SU-DHL-6 (cell line): ENCODE data around the gene RPL39L.
A peak's percentile ranks its signal among the peaks of the same experiment; 100 is the strongest.

Experiments used
- H2AFZ ChIP-seq: fragments of 200-600 bp; sonication (generic); 2 replicates; pipeline ENCODE4 v1.6.1; 2014; ENCODE audit warnings: low read depth, mild to moderate bottlenecking, moderate library complexity, mixed read lengths, antibody characterized with exemption, low read length; ENCODE audit not compliant: severe bottlenecking
- H3F3A ChIP-seq: fragments of 200-600 bp; shearing (Covaris generic); 2 replicates; pipeline ENCODE4 v1.6.0; 2016; ENCODE audit warnings: antibody characterized with exemption, mild to moderate bottlenecking; ENCODE audit not compliant: insufficient read depth
- H3K27ac ChIP-seq: fragments of 200-600 bp; sonication (generic); 2 replicates; pipeline ENCODE4 v1.5.1; 2016; ENCODE audit warnings: low read depth, mild to moderate bottlenecking, low read length, moderate library complexity, mixed read lengths
- H3K27me3 ChIP-seq: fragments of 200-600 bp; sonication (generic), shearing (Covaris generic); 2 replicates; pipeline ENCODE4 v1.6.0; 2014; ENCODE audit warnings: mild to moderate bottlenecking, low read length
- H3K36me3 ChIP-seq: fragments of 200-600 bp; sonication (generic); 2 replicates; pipeline ENCODE4 v1.6.1; 2014; ENCODE audit warnings: mild to moderate bottlenecking, low read length, mixed read lengths
- H3K4me2 ChIP-seq: fragments of 300-600, 200-600 bp; shearing (Covaris generic), sonication (generic); 2 replicates; pipeline ENCODE4 v1.6.0; 2014; ENCODE audit warnings: low read length, low read depth, mild to moderate bottlenecking; ENCODE audit not compliant: poor library complexity, severe bottlenecking
- H3K4me3 ChIP-seq: fragments of 200-600 bp; sonication (generic); 2 replicates; pipeline ENCODE4 v1.5.1; 2014; ENCODE audit warnings: antibody characterized with exemption, low read length, mild to moderate bottlenecking, mixed read lengths; ENCODE audit not compliant: insufficient read depth, poor library complexity, severe bottlenecking
- H3K79me2 ChIP-seq: fragments of 200-600 bp; sonication (generic); 2 replicates; pipeline ENCODE4 v1.6.1; 2014; ENCODE audit warnings: mild to moderate bottlenecking, low read length, moderate library complexity; ENCODE audit not compliant: insufficient read depth
- H3K9ac ChIP-seq: fragments of 200-600 bp; sonication (generic); 2 replicates; pipeline ENCODE4 v1.7.0; 2014; ENCODE audit warnings: mild to moderate bottlenecking, low read length
- H3K9me2 ChIP-seq: fragments of 200-600 bp; sonication (generic); replicated peaks from 2 replicates; pipeline ENCODE4 v1.6.1; 2014; ENCODE audit warnings: low read length; ENCODE audit not compliant: insufficient read depth
- H3K9me3 ChIP-seq: fragments of 200-600 bp; sonication (generic); 2 replicates; pipeline ENCODE4 v1.6.1; 2014; ENCODE audit warnings: low read length, mixed read lengths; ENCODE audit not compliant: insufficient read depth
- H4K20me1 ChIP-seq: fragments of 200-600 bp; sonication (generic); 2 replicates; pipeline ENCODE4 v1.6.1; 2014; ENCODE audit warnings: low read depth, mild to moderate bottlenecking, antibody characterized with exemption, low read length, moderate library complexity, mixed read lengths
- EZH2phosphoT487 ChIP-seq: fragments of 200-600 bp; sonication (generic), shearing (Covaris generic); conservative IDR thresholded peaks from 2 replicates; pipeline ENCODE4 v1.6.1; 2018; ENCODE audit warnings: mild to moderate bottlenecking, antibody characterized with exemption, low read length, moderate library complexity, mixed read lengths
- TF ChIP-seq, protein P1 (sequence below): fragments of 200-600 bp; sonication (generic); IDR thresholded peaks from one replicate; pipeline ENCODE4 v1.5.1; 2017; ENCODE audit warnings: antibody characterized with exemption, mild to moderate bottlenecking, low read length, moderate library complexity; ENCODE audit not compliant: insufficient read depth, poor library complexity, severe bottlenecking

RPL39L gene

DNA sequence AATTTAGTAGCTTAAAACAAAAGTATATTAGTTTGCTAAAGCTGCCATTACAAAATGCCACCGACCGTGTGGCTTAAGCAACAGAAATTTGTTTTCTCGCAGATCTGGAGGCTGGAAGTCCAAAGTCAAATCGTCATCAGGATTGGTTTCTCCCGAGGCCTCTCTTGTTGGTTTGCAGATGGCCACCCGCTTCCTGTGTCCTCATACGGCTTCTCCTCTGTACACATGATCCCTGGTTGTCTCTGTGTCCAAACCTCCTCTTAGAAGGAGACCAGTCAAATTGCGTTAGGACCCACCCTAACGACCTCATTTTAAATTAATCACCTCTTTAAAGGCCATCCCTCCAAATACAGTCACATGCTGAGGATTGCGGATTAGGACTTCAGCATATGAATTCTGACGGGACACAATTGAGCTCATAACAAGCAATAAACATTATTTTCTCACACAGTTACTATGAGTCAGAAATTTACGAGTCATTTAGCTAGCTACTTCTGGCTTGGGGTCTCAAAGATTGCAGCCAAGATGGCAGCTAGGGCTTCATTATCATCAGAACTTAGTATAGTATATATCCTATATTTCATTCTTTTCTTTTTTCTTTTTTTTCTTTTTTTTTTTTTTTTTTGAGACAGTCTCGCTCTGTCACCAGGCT is 58.4 kb downstream of the RPL39L start:
- peaks cover 73% of the 10 kb centered on the region for H3F3A ChIP-seq
- TF ChIP-seq, protein P1, sequence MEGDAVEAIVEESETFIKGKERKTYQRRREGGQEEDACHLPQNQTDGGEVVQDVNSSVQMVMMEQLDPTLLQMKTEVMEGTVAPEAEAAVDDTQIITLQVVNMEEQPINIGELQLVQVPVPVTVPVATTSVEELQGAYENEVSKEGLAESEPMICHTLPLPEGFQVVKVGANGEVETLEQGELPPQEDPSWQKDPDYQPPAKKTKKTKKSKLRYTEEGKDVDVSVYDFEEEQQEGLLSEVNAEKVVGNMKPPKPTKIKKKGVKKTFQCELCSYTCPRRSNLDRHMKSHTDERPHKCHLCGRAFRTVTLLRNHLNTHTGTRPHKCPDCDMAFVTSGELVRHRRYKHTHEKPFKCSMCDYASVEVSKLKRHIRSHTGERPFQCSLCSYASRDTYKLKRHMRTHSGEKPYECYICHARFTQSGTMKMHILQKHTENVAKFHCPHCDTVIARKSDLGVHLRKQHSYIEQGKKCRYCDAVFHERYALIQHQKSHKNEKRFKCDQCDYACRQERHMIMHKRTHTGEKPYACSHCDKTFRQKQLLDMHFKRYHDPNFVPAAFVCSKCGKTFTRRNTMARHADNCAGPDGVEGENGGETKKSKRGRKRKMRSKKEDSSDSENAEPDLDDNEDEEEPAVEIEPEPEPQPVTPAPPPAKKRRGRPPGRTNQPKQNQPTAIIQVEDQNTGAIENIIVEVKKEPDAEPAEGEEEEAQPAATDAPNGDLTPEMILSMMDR = no peak
- no peak for TF ChIP-seq EZH2phosphoT487

DNA sequence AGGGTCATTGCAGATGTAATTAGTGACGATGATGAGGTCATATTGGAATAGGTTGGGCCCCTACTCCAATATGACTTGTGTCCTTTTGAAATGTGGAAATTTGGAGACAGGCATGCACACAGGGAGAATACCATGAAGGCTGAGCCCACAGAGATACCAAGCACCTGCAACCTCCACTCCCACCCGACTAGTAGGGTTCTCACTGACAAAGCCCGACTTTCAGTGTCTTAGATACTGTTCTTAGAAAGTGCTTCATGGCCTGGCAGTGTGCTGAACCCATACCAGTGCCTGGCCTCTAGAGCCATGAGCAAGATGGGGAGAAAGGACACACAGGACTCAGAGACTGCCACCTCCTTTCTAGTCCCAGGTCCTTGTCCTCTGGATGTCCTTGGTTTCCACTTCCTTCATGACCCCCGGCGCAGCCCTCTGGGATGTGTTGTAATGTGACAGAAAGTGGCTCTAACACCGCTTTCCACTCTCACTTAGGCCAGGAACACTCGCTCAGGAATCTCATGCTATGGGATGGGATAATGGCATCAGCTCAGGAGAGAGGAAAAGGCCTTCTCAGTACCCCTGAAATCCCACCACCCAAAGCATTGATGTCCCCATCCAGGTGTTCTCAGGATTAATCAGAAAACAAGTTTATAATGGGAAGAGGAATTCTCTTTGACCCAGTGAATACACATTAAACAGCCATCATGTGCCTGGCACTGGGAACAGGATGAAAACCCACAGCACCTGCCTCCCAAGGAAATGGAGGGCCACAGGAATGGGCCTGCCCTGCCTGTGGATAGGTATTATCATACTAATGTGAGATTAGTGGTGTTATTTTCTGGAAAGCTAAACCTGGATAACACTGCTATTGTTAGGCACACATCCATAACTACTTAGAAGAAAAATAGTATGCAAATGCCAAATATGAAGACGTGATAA is 59.9 kb downstream of the RPL39L start:
- peaks cover 8% of the 10 kb centered on the region; the same call in 1 of the 2 replicates for H3K36me3 ChIP-seq
- H3K9me3 ChIP-seq = no peaks in the 10 kb centered on the region
- H3K4me3 ChIP-seq = no peak overlapping the region
- peaks cover 85% of the 10 kb centered on the region for H3F3A ChIP-seq
- no peaks in the 10 kb centered on the region for H4K20me1 ChIP-seq
- H3K4me2 ChIP-seq = no peak overlapping the region
- H3K27me3 ChIP-seq = no peaks in the 10 kb centered on the region
- no peak overlapping the region for H3K9ac ChIP-seq
- H3K9me2 ChIP-seq = no peaks in the 10 kb centered on the region
- TF ChIP-seq, protein P1 = no peak
- TF ChIP-seq EZH2phosphoT487 = no peak
- peak overlapping the region; percentile 0; the same call in 1 of the 2 replicates for H3K27ac ChIP-seq
- H2AFZ ChIP-seq = no peak overlapping the region
- no peaks in the 10 kb centered on the region for H3K79me2 ChIP-seq

More for the DNA sequence above, 58.4 kb downstream of the RPL39L start:
- no peak overlapping the region for H2AFZ ChIP-seq
- no peaks in the 10 kb centered on the region; the same call in 1 of the 2 replicates for H3K36me3 ChIP-seq
- no peaks in the 10 kb centered on the region for H3K27me3 ChIP-seq
- H3K9me3 ChIP-seq = no peaks in the 10 kb centered on the region
- H4K20me1 ChIP-seq = no peaks in the 10 kb centered on the region
- H3K79me2 ChIP-seq = no peaks in the 10 kb centered on the region
- no peak overlapping the region for H3K4me2 ChIP-seq
- no peak overlapping the region for H3K9ac ChIP-seq
- no peak overlapping the region for H3K4me3 ChIP-seq
- H3K27ac ChIP-seq = no peak overlapping the region
- H3K9me2 ChIP-seq = no peaks in the 10 kb centered on the region

DNA sequence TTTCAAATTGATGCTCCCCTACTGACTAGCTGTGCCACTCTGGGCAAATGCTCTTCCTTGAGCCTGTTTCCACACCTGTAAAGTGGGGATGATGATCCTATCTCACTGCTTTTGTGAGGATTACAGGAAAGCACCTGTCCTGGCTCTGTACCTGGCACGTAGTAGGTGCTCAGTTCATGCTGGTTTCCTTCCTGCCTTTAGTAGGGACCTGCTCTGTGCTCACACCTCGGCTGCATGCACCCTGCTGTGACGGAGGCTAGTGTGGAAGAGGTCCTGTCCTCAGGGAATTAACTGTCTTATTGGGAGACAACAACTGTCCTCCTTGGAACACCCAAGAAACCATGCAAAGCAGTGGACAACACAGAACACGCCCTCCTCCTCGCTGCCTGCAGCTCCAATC is 61.8 kb downstream of the RPL39L start:
- H3K36me3 ChIP-seq = peaks cover 25% of the 10 kb centered on the region; the same call in 1 of the 2 replicates
- peaks cover 86% of the 10 kb centered on the region for H3F3A ChIP-seq
- TF ChIP-seq EZH2phosphoT487 = no peak

More for the DNA sequence above, 61.8 kb downstream of the RPL39L start:
- no peaks in the 10 kb centered on the region for H3K9me2 ChIP-seq
- no peaks in the 10 kb centered on the region for H3K79me2 ChIP-seq
- no peaks in the 10 kb centered on the region for H3K27me3 ChIP-seq
- H3K9ac ChIP-seq = no peak overlapping the region
- no peak overlapping the region for H2AFZ ChIP-seq
- H3K4me2 ChIP-seq = no peak overlapping the region
- H3K9me3 ChIP-seq = no peaks in the 10 kb centered on the region
- H4K20me1 ChIP-seq = no peaks in the 10 kb centered on the region
- no peak overlapping the region for H3K27ac ChIP-seq
- no peak overlapping the region for H3K4me3 ChIP-seq
